ENCODE results near the gene SLC2A4RG. TPM values are rescaled to one million over a fixed set of nuclear protein-coding genes. Genes with fewer than 3 reads are reported as not detected.

The SLC2A4RG gene
- total and polyA plus RNA-seq, 2 of the 13 experiments (the other 11 are each of a cell fraction or from before 2014, with no cell fraction given), result 91.4 to 95.9 TPM

GRCh38 chr20:63748070-63748933 lies 8.7 kb downstream of the SLC2A4RG start (continued):
- TF ChIP-seq, protein P1, sequence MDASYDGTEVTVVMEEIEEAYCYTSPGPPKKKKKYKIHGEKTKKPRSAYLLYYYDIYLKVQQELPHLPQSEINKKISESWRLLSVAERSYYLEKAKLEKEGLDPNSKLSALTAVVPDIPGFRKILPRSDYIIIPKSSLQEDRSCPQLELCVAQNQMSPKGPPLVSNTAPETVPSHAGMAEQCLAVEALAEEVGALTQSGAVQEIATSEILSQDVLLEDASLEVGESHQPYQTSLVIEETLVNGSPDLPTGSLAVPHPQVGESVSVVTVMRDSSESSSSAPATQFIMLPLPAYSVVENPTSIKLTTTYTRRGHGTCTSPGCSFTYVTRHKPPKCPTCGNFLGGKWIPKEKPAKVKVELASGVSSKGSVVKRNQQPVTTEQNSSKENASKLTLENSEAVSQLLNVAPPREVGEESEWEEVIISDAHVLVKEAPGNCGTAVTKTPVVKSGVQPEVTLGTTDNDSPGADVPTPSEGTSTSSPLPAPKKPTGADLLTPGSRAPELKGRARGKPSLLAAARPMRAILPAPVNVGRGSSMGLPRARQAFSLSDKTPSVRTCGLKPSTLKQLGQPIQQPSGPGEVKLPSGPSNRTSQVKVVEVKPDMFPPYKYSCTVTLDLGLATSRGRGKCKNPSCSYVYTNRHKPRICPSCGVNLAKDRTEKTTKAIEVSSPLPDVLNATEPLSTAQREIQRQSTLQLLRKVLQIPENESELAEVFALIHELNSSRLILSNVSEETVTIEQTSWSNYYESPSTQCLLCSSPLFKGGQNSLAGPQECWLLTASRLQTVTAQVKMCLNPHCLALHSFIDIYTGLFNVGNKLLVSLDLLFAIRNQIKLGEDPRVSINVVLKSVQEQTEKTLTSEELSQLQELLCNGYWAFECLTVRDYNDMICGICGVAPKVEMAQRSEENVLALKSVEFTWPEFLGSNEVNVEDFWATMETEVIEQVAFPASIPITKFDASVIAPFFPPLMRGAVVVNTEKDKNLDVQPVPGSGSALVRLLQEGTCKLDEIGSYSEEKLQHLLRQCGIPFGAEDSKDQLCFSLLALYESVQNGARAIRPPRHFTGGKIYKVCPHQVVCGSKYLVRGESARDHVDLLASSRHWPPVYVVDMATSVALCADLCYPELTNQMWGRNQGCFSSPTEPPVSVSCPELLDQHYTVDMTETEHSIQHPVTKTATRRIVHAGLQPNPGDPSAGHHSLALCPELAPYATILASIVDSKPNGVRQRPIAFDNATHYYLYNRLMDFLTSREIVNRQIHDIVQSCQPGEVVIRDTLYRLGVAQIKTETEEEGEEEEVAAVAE (CRISPR knock-in tag; IDR thresholded peaks at IDR 0.05; ENCODE audit: borderline replicate concordance), result no peak
- TF ChIP-seq ZNF224 (CRISPR knock-in tag; IDR thresholded peaks at IDR 0.05), result no peak
- TF ChIP-seq CREM (IDR thresholded peaks at IDR 0.05), result no peak
- TF ChIP-seq CREM (CRISPR knock-in tag; IDR thresholded peaks at IDR 0.05), result no peak
- no peak for TF ChIP-seq HOXA7 (CRISPR knock-in tag; IDR thresholded peaks at IDR 0.05)
- TF ChIP-seq, protein P2, sequence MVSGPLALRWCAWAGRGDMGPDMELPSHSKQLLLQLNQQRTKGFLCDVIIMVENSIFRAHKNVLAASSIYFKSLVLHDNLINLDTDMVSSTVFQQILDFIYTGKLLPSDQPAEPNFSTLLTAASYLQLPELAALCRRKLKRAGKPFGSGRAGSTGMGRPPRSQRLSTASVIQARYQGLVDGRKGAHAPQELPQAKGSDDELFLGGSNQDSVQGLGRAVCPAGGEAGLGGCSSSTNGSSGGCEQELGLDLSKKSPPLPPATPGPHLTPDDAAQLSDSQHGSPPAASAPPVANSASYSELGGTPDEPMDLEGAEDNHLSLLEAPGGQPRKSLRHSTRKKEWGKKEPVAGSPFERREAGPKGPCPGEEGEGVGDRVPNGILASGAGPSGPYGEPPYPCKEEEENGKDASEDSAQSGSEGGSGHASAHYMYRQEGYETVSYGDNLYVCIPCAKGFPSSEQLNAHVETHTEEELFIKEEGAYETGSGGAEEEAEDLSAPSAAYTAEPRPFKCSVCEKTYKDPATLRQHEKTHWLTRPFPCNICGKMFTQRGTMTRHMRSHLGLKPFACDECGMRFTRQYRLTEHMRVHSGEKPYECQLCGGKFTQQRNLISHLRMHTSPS (CRISPR knock-in tag; IDR thresholded peaks at IDR 0.05; ENCODE audit: low read depth), result peak; percentile 25
- TF ChIP-seq ZNF232 (CRISPR knock-in tag; IDR thresholded peaks at IDR 0.05; ENCODE audit: borderline replicate concordance), result no peak
- TF ChIP-seq SP2 (CRISPR knock-in tag; IDR thresholded peaks at IDR 0.05), result no peak
- TF ChIP-seq ARHGAP35 (CRISPR knock-in tag; IDR thresholded peaks at IDR 0.05; ENCODE audit: borderline replicate concordance), result no peak
- TF ChIP-seq ZNF598 (CRISPR knock-in tag; IDR thresholded peaks at IDR 0.05; ENCODE audit: borderline replicate concordance), result no peak
- TF ChIP-seq MIER2 (CRISPR knock-in tag; IDR thresholded peaks at IDR 0.05), result no peak
- TF ChIP-seq ZNF451 (CRISPR knock-in tag; IDR thresholded peaks at IDR 0.05), result no peak

All from HepG2 (cell line).